DMS 273 (cell line): ENCODE measurements around the gene EIF5AL1.

Experiments
- DNase-seq: peaks from one replicate; lab custom pipeline; 2025; ENCODE audit not compliant: unreplicated experiment; lab: John Stamatoyannopoulos, UW

The EIF5AL1 gene

DNA sequence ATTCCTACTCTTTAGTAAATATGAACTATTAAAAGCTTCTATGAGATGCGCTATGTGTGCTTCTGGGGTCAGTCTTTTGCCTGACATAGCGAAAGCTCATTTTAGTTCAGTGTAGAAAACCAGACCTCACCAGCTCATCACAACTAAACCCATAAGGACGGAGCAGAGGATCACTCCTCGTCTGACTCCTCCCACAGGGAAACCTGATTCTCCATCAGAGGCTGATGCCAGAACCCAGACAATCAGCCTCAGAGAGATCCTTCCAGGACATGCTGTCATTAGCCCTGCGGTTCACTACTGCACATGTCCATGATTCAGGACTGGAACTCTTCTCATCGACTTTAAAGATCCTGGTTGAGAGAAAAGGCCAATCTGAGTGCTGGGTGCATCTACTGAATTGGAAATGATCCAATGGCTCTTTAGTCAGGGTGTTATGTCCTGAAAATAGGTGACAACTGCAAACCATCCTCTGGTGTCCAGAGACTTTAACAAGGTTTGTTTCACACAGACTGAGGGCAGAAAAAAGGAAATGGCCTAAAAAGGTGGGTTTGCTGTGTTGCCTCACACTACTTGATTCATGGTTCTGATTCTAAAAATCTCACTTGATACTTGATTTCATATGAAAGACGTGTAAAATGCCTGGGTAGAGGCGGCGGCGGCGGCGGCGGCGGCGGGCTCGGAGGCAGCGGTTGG is at the start of gene EIF5AL1:
EIF5AL1 (plus strand) TSS at position 643 of the 693 bp plus-strand sequence. CDS start 117 bp downstream, outside the sequence.
- peak; percentile 20 for DNase-seq

DNA sequence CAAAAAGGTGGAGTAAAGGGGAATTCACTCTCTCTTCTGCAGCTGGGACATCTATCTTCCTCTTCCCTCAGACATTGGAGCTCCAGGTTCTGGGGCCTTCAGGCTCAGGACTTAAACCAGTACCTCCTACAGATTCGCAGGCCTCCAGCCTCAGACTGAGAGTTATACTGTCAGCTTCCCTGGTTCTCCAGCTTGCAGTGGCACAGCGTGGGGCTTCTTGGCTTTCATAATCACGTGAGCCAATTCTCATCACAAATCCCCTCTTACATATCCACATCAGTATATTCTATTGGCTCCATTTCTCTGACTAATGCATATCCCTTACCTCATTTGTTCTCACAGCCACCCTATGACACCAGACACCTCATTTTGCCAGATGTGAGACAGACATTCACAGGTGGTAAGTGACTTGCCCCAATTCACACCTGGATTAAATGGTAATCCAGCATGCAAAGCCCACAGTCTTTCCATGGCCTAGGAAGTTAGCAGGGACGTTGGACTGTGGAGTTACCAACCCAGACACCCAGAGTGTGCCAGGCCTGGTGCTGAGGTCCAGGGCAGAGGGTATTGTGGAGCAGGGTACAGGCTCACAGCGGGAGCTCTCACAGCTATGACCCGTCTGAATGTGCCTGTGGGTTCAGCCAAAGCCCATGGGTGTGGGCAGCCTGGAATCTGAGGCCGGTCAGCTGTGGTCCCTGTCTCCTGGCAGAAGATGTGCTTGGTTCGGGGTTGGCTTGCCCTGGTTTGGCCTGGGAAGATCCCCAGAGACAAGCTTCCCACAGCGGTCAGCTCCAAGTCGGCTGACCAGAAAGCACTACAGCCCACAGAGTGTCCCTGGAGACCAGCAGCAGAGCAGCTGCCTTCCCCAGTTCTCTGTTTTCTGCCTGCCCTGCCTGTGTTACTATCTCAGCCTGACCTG is 48.5 kb upstream of the EIF5AL1 start:
- no peak for DNase-seq

- DNase-seq: no peak
These were observed 47.0 kb upstream of the EIF5AL1 start for GRCh38 chr10:79465341-79465740.

DNA sequence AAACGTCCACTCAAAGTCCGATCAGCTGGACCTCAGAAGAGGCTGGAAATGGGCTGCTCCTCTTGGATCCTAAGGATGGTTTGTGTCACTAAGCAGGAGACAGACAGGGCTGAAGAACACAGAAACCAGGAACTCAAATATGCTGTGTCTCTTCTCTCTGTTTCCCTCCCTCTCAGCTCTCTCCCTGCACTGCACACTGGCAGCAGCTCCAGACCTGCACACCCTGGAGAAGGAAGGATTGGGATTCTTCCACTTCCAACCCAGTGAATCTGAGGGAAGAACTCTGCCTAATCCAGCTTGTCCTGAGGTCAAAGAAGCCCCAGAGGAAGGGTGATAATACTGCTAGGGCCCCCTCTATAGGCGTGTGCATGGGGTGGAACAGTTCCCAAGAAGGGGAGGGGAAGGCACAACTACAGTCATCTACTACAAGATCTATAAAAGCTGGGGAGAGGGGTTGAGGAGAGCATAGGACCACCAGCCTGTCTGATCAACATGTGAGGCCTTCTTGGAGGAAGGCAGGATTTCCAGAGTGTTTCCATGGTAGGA is 44.2 kb upstream of the EIF5AL1 start:
- DNase-seq: no peak

- no peak for DNase-seq
These were observed 43.3 kb upstream of the EIF5AL1 start for GRCh38 chr10:79468841-79469585.

- no peak for DNase-seq
These were observed 42.2 kb upstream of the EIF5AL1 start for GRCh38 chr10:79470096-79470495.

- DNase-seq: no peak
These were observed 40.6 kb upstream of the EIF5AL1 start for GRCh38 chr10:79471776-79472175.

GRCh38 chr10:79472449-79472848 is 39.9 kb upstream of the EIF5AL1 start:
- DNase-seq: no peak

DNA sequence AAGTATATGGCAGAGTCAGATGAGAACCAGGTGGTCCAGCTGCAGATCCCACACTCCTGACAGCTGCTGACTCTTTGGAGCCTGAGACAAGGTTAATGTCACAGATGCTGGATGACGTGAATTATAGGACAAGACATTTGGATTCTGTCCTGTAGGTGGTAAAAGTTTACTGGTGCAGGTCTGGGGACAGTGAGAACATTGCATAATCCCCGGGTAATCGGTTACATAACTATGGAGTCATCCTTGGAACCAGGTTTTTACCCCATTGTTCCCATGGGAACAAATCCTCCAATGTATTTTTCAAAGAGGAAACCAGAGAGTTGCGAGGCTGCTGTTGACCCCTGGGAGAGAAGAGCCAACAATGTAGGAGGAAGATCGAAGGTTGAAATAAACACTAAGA is 39.4 kb upstream of the EIF5AL1 start:
- DNase-seq: no peak

DNA sequence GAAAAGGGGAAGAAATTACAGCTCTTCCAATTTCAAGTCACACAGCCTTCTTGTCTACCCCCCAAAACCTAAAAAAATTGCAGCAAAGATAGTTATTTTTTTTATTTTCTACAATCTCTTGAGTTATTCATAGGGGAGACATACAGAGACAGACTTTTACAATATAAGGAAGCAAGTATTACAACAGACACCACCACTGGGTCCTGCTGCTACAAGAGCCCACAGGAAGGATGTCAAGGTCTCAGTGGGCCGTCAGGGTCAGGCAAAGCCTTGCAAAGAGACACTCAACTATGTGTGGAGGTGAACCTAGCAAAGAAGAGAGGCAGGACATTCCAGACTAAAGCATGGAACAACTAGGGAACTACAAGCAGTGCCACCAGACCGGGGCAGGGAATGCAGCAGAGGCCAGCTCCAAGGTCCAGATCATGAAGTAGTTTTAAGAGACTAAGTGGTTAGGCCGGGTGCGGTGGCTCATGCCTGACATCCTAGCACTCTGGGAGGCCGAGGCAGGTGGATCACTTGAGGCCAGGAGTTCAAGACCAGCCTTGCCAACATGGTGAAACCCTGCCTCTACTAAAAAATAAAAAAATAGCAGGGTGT is 38.7 kb upstream of the EIF5AL1 start:
- DNase-seq: no peak

GRCh38 chr10:79475119-79475653 is 37.1 kb upstream of the EIF5AL1 start:
- no peak for DNase-seq

DNA sequence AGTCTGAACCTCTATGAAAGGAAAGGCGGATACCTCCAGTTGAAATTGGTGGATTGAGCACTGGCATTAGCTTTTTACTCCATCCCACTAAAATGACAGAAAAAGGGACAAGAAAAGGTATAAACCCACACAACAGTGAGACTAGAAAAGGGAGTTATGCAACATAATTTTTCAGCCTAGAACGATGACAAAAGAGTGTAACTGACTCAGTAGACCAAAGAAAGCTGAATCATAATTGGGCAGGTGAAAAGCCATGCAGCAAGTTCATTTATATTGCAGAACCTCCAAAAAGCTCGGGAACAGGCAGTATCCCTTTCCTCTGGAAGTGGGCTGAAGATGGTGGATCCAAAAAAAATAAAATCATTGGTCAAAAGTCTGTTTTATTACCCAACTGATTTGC is 36.5 kb upstream of the EIF5AL1 start:
- DNase-seq: no peak

DNA sequence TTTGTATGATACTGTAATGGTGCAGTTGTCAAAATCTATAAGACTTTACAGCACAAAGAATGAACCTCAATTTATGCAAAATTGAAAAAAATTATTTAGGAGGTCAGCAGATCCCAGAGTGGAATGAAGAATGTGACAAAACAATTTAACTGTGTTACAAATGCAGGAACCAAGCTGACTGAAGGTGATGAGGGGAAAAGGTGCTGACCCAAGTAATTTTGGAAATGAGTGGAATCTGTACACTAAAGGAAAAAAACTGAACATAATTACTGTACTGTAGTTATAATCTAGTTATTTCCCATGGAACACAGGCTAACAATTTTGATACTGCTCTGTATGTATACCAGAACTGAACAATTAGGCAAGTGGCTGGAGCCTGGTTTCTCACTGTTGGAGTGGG is 35.7 kb upstream of the EIF5AL1 start:
- DNase-seq: no peak

GRCh38 chr10:79477456-79477855 is 34.9 kb upstream of the EIF5AL1 start:
- DNase-seq: no peak

- no peak for DNase-seq
These were observed 32.9 kb upstream of the EIF5AL1 start for GRCh38 chr10:79479283-79479909.

DNA sequence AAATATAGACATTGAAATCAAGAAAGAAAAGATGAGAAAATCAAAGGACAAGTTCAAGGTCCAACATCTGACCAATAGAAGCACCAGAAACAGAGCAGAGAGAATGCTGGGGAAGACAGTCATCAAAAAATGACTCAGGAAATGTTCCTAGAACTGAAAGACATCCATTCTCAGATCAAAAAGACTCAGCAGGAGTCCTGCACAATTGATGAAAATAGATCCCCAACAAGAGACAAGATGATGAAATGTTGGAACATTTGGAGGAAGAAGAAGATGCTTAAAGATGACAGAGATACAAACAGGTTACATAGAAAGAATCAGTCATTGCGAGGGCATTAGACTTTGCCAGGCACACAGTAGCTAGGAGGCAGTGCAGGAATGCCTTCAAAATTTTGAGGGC is 30.0 kb upstream of the EIF5AL1 start:
- DNase-seq: no peak

DNA sequence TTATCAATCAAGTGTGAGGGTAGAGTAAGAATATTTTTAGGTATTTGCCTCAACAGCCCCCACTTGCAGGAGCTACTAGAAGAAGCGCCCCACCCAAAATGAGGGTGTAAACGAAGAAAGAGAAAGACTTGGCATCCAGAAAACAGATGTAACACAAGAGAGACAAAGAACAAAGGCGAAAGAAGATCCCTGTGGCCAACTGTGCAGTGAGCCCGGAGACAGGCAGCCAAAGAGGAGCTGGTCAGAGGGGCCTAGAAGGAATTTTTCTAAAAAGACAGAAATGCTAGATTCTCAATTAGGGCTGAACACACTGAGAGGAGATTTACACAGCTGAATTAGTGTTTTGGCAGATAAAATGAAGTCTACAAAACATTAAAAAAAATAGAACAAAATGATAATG is 29.6 kb upstream of the EIF5AL1 start:
- no peak for DNase-seq

- DNase-seq: no peak
These were observed 29.0 kb upstream of the EIF5AL1 start for GRCh38 chr10:79483299-79483698.

DNA sequence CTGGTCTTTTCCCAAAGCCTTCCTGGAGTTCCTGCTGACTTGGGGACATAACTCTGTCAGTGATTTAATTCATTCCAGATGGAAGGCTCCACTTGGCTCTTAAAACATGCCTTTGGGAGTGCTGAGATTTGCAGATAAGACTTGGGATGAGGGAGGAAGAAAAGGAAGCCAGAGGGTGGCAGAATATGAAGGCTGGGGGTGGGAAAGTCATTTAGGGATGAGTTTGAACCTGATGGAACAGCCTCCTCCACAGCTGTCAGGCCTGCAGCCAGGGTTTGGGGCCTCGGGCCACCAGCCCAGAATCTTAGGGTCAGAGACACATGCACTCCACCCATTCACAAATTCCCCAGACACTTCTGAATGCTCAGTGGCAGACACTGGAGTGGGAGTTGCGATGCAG is 28.4 kb upstream of the EIF5AL1 start:
- DNase-seq: peak; percentile 66

- no peak for DNase-seq
These were observed 27.9 kb upstream of the EIF5AL1 start for GRCh38 chr10:79484476-79484875.
